ENCODE data around the gene AANAT. TPM values are rescaled to one million over a fixed set of nuclear protein-coding genes. Genes with fewer than 3 reads are reported as not detected.
A peak's percentile ranks its signal among the peaks of the same experiment; 100 is the strongest.

The AANAT gene
- total RNA-seq, 1 donor from 2014 or later = not detected

DNA sequence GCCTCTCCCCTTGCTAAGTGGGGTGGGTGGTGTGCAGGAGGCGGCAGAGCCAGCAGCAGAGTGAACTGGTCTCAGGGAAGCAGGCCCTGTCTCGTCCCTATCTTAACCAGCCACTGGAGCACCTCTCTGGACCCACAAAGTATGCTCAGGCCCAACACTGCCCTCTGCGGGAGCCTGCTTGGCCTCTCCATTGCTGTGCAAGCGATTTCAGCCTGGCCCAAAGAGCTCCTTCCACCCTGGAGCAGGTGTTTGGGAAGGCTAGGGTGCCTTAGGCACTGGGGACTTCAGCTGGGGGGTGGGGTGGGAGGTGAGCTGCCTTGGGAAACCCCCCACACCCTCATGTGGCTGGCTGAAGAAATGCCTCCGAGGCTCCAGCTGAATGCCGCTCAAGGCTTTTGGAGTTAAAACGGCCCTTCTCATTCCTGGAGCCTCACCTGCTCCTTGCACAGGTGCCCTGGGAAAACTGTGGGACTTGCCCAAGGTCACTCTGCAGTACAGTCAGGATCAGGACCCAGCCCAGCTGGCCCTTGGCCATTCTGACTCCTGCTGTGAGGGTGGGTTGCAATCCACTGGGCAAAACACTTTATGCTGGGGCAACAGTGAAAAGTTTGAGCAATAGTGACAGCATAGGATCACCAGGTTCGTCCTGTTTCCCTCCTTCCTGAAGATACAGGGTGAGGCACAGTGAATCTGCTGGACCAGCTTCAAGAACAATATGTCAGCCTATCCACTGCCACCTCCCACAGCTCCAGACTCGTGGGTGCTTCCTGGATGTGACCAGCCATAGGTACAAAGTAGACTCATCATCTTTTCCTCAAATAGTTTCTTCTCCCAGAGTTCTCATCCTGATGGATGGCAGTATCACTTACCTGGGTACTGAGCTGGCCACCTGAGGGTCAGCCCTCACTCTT, 8.6 kb upstream of the AANAT start:
- peak; percentile 79 for TF ChIP-seq CTCF (conservative IDR thresholded peaks at IDR 0.05; ENCODE audit: low read depth, low read length)
- no peak overlapping the region for H3K4me3 ChIP-seq (ENCODE audit: low read depth, low read length)
- DNase-seq (ENCODE audit: low read depth) = no peak

DNA sequence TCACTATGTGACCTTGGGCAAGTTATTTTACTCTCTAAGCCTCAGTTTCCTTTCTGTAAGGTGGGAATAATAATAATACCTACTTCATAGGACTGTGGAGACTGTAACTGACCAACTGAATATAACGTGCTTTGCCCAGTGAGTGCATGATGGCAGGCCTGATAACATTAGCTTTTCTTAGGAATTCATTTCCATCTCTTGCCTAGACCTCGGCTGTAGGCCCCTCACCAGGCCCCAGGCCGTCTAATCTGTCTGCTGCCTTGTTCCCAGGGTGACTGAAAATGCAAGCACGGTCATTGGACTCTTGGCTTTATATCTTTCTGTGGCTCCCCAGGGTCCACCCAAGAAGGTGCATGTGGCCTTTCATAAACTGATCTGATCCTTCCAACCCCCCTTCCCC, 7.7 kb upstream of the AANAT start:
- TF ChIP-seq CTCF (conservative IDR thresholded peaks at IDR 0.05; ENCODE audit: low read depth, low read length) = no peak
- no peak for DNase-seq (ENCODE audit: low read depth)
- H3K4me3 ChIP-seq (ENCODE audit: low read depth, low read length) = no peak overlapping the region

GRCh38 chr17:76461765-76462555, 5.4 kb upstream of the AANAT start:
- no peak for TF ChIP-seq CTCF (conservative IDR thresholded peaks at IDR 0.05; ENCODE audit: low read depth, low read length)
- no peak for DNase-seq (ENCODE audit: low read depth)
- H3K4me3 ChIP-seq (ENCODE audit: low read depth, low read length) = no peak overlapping the region

- H3K4me3 ChIP-seq (ENCODE audit: low read depth, low read length) = no peak overlapping the region
- no peak for DNase-seq (ENCODE audit: low read depth)
- no peak for TF ChIP-seq CTCF (conservative IDR thresholded peaks at IDR 0.05; ENCODE audit: low read depth, low read length)
Observed at GRCh38 chr17:76462556-76463290, 4.7 kb upstream of the AANAT start.

DNA sequence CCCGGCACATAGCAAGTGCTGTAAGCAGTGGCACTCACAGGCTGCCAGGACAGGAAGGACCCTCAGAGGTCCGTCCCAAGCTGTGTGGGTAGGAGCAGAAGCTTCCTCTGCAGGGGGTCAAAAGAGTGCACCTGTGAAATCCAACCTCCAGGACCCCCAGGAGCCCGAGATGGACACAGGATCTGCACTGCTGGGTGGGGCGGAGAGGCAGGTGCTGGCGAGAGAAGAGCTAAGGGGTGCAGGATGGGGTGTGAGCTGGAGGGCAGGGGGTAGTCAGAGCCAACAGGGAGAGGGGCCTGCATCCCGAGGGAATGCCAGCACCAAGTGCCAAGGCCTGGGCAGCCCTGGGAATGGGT, 650 bp upstream of the AANAT start:
- no peak for DNase-seq (ENCODE audit: low read depth)
- TF ChIP-seq CTCF (conservative IDR thresholded peaks at IDR 0.05; ENCODE audit: low read depth, low read length) = no peak
- H3K4me3 ChIP-seq (ENCODE audit: low read depth, low read length) = no peak overlapping the region

GRCh38 chr17:76467809-76468633, 618 bp downstream of the AANAT start:
- no peak overlapping the region for H3K4me3 ChIP-seq (ENCODE audit: low read depth, low read length)
- DNase-seq (ENCODE audit: low read depth) = no peak
- TF ChIP-seq CTCF (conservative IDR thresholded peaks at IDR 0.05; ENCODE audit: low read depth, low read length) = no peak
